B cell (primary cell): ENCODE data around the gene FBXW4.

Experiments
- EZH2 ChIP-seq: IDR thresholded peaks from 2 replicates; pipeline ENCODE4 v1.6.1; 2012; ENCODE audit warnings: borderline replicate concordance, low read depth, mild to moderate bottlenecking, moderate library complexity, low read length; ENCODE audit not compliant: insufficient read depth, poor library complexity, severe bottlenecking
- TF ChIP-seq, protein P1 (sequence below): fragments of 200-600 bp; IDR thresholded peaks from one replicate; pipeline ENCODE4 v1.8.0; 2022; ENCODE audit warnings: antibody characterized with exemption, mild to moderate bottlenecking

DNA sequence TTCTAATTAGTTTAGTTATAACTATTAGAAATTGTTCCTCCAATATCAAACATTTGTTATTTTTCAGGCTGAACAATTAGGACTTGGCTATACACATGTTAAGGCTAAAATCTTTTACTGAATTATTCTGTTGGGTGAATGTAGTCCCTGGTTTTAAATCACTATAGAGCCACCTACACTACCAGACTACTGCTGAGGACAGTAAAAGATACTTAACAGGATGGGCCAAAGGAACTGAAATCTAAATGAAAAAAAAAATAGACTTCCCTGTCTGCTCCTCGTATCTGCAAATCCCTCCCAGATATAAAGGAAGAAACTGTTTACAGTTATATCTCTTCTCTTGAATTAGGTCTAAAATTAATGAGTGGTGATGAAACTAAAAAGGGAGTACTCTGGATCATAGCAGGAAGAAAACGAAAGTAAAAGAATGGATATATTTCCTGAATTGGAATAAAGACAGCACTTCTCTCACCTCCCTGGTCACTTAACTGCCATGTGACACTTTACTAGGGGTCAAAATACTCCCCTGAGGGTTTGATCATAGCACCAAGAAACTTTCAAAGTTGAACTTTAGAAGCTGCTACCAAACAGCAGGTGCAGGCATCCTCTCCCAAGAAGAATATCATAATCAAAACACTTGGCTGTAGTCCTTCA is 12.7 kb downstream of the FBXW4 start:
- TF ChIP-seq, protein P1, sequence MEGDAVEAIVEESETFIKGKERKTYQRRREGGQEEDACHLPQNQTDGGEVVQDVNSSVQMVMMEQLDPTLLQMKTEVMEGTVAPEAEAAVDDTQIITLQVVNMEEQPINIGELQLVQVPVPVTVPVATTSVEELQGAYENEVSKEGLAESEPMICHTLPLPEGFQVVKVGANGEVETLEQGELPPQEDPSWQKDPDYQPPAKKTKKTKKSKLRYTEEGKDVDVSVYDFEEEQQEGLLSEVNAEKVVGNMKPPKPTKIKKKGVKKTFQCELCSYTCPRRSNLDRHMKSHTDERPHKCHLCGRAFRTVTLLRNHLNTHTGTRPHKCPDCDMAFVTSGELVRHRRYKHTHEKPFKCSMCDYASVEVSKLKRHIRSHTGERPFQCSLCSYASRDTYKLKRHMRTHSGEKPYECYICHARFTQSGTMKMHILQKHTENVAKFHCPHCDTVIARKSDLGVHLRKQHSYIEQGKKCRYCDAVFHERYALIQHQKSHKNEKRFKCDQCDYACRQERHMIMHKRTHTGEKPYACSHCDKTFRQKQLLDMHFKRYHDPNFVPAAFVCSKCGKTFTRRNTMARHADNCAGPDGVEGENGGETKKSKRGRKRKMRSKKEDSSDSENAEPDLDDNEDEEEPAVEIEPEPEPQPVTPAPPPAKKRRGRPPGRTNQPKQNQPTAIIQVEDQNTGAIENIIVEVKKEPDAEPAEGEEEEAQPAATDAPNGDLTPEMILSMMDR = no peak
- TF ChIP-seq EZH2 = no peak
